GM19240 (cell line): ENCODE results near the gene FAM171A2.
"Not testable (repeated sequence)": the region's sequence is repeated elsewhere in the genome, so short reads cannot be mapped to it uniquely, and the experiment has no call there.

Experiments used
- DNase-seq: peaks from one replicate; pipeline ENCODE4 v3.0.0; 2011; ENCODE audit warnings: low spot score; ENCODE audit not compliant: insufficient read length

FAM171A2 gene

DNA sequence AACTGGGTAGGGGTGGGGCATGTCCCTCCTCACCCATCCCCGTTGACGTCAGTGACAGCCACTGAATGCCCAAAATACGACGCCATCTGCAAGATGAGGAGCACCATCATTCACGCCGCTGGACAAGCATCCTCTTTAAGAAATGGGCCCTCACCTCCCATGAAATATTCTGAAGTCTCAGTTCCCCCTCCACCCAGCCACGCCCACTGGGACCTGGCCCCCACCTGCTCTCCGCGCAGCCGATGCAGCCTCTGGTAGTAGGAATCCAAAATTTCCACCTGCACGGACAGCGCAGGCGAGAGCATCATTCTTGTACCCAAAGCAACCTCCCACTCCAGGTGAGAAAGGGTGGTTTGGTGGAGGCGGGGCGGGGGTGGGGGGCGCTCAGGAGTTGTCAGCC is 20.2 kb upstream of the FAM171A2 start:
- no peak for DNase-seq

DNA sequence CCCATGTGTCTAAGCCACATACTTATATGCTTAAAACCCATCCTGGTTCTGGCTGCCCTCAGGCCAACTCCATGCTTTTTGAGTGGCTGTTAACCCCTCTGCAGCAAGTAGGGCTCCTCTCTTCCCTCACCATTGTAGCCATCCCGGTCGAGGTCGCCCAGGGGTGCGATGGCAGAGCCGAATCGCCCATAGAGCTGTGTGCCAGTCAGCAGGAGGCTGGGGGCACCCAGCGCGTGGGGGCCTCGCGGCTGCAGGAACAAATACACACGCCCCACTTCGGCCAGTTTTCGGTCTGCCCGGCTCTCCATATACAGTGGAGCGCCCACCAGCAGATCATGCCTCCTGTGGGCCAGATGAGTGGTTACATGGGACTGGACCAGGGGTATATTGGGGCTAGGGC is 19.7 kb upstream of the FAM171A2 start:
- no peak for DNase-seq

- DNase-seq = no peak
Measured at GRCh38 chr17:44382917-44383316, 19.3 kb upstream of the FAM171A2 start.

DNA sequence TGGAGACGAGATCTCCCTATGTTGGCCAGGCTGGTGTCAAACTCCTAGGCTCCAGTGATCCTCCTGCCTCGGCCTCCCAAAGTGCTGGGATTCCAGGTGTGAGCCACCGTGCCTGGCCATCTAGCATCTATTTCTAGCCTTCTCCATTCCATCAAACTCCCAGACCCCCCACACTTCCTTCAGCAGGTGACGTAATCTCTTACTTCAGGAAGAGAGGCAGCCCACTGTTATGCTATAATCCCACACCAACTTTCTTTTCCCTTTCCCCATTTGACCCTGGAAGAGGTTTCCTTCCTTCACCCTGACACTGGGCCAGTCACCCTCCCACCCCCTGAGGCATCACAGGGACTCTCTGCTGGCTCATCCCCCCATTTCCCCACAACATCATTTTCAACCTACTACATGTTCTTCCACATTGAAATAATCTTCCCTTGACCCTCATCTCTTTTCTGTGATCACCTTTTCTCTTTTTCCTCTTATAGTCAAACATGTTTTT is 18.2 kb upstream of the FAM171A2 start:
- DNase-seq = no peak

DNA sequence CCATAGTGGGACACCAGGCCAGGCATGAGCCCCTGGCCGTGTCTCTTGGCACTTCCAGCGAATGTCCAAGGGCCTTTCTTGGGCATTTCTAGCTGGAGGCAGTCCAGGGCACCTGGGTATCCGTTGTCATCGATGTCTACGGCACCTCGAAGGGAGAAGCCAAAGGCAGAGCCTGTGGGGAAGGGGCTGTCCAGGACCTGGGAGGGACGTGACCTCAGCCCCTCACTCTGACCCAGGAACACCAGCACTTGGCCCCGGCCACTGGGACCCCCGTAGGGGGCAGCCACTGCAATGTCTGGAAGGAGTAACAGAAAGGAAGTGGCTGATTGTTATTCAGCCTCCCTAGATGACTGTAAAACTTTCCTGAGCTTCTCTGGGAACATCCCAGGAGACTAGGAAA is 17.1 kb upstream of the FAM171A2 start:
- DNase-seq = no peak

GRCh38 chr17:44379887-44380286 is 16.2 kb upstream of the FAM171A2 start:
- DNase-seq = no peak

DNA sequence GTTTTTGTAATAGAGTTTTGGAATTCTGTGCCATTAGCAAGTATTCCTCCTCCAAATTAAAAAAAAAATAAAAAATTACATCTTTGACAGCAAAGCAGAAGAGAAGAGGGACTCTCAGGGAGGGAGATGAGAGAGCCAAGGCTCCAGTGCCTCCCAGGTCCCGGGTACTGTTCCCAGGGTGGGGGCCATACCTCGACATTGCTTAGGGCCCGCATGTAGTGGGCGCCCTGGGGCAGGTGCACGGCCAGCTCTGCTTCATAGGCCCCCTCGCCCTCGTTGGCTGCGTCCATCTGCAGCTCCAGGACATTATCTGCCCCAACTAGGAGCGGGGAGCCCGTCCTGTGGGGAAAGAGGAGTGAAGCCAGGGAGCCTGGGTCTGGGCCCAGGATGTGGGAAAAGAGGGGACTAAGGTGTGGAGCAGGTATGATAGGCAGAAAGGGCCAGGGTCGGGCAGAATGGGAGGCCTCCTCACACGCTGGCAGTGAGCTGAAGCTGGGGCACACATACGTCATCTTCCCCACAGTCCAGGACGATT is 14.6 kb upstream of the FAM171A2 start:
- DNase-seq = no peak

DNA sequence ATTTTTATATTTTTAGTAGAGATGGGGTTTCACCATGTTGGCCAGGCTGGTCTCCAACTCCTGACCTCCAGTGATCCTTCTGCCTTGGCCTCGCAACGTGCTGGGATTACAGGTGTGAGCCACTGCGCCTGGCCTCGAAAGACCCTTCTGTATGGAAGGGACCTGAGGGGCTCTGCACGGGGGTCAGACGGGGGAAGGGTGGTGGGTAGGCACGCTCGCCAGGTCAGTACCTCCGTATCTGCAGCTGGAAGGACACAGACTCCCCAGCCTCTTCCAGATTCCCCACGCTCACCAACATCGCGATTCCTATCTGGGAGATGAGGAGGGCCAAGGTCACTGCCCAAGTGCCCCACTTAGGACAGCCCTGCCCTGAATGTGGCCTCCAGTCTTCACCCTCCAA is 13.1 kb upstream of the FAM171A2 start:
- no peak for DNase-seq

DNA sequence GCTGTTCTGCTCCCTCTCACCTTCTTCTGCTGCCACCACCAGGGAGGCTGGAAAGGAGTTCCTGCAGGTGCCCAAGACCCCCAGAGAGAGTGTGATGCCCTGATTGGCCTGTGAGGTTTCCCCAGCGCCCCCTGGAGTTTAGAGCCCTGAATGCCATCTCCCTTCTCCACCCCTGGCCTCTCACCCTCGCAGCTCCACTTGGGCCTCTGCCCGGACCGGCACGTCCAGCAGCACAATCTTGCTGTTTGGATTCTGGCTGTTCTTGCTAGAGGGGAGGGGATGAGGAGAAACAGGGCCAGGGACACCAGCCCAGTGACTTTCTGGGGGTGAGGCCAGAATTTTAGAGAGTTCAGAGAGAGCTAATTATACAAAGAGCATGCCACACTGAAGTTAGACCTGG is 12.5 kb upstream of the FAM171A2 start:
- no peak for DNase-seq

DNA sequence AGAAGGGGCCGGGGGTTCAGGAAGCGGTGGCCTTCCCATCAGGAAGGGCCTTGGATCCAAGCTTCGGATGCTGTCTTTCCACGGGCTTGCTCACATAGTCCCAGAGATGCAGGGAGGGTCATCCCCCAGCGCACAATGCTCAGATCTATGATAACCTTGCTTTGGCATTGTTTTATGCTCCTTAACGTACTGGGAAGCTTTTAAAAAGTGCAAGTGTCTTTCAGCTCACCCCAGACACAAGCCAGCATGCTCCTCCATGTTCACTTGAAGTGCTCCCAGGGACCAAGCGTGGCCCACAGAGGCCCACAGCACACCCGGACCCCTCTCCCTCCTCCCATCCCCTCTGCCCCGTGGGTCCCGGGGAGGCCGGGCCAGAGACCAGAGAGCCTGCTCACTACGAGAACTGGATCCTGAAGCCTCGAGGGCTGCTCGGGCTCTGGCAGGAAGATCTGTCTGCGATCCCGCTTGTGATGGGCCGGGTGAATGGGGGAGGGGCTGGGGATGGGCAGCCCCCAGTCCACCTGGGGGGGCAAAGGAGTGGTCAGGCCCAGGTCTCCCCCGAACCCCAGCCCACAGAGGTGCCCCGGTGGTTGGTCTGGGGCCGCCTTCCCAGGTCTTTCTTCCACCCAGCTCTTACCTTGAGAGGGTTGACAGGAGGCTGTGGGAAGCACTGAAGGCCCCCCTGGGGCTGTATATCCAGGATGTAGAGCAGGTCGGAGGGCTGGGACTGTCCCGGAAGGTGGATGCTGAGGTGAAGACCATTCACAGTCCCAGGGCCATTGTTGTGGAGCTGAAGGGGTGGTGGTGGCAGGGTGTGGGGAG is 11.8 kb upstream of the FAM171A2 start:
- DNase-seq = no peak

DNA sequence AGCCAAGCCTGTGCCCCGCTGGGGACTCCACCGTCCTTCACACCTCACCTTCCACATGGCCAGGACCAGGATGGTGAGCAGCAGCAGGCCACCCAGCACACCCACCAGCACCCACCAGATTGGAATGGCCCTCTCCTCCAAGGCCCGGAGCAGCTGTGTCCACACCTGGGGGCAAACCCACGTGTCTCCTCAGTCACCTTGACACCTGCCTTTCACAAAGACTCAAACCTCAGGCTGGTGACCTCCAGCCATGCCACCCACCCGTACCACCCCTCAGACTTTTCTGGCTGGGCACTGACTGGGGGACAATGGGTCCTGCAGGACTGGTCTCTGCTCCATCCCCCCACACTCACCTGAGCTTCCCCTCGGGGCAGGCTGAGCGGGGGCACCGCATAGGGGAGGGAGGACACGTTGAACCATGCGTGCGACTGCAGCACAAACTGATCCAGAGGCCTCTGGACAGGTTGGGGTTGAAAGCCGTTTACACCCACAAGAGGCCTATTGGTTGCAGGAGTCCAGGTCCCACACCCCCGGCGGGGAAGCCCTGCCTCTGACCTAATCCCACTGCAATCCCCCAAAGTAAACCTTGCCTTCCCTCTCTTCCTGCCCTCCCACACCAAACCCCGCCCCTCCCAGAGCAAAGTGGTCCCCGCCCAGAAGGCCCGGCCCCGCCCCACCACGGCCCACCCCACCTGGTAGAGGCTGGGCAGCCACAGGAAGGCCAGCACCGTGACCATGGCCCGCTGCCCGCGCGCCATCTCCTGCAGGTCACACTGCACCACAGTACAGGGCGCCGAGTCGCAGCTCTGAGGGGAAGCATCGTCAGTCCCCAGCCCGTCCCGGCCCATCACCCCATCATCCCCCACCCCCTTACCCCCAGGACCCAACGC is 10.9 kb upstream of the FAM171A2 start:
- DNase-seq = no peak

DNA sequence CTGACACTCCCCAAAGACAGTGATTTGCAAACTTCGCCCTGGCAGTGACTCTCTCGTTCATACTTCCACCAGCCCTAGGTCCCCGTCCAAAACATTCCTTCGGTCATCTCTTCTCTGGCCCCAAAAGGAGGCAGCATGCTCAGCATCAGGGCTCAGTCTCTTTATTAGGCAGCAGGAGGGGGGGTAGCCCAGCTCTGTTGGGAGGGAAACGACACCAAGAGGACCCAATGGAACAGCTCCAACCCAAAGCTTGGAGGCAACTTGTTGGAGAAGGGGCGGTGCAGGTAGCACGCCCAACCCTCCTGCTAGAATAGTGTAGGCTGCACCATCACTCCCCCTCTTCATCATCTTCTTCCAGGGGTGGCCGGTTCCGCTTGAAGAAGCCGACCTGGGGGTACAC is 8.4 kb upstream of the FAM171A2 start:
- DNase-seq = no peak

DNA sequence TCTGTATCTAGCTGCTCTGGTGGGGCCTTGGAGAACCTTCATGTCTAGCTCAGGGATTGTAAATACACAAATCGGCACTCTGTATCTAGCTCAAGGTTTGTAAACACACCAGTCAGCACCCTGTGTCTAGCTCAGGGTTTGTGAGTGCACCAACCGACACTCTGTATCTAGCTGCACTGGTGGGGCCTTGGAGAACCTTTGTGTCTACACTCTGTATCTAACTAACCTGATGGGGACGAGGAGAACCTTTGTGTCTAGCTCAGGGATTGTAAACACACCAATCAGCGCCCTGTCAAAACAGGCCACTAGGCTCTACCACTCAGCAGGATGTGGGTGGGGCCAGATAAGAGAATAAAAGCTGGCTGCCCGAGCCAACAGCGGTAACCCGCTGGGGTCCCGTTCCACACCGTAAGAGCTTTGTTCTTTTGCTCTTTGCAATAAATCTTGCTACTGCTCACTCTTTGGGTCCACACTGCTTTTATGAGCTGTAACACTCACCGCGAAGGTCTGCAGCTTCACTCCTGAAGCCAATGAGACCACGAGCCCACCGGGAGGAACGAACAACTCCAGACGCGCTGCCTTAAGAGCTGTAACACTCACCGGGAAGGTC is 5.9 kb upstream of the FAM171A2 start:
- DNase-seq = not testable (repeated sequence)

DNA sequence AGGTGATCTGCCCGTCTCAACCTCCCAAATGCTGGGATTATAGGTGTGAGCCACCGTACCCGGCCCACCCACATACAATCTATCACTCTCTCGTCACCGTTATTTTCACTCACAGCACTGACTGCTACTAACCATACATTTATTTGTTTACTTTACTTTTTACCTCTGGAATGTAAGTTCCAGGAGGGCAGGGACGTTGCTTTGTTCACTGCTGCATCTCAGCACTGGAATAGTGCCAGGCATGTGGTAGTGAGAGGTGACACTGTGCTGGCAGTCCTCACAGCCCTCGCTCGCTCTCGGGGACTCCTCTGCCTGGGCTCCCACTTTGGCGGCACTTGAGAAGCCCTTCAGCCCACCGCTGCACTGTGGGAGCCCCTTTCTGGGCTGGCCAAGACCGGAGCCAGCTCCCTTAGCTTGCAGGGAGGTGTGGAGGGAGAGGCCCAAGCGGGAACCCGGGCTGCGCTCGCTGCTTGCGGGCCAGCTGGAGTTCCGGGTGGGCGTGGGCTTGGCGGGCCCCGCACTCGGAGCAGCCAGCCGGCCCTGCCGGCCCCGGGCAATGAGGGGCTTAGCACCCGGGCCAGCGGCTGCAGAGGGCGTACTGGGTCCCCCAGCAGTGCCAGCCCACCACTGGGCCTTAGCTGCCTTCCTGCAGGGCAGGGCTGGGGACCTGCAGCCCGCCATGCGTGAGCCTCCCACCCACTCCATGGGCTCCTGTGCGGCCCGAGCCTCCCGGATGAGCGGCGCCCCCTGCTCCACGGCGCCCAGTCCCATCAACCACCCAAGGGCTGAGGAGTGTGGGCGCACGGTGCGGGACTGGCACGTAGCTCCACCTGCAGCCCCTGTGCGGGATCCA is 5.0 kb upstream of the FAM171A2 start:
- DNase-seq = not testable (repeated sequence)

GRCh38 chr17:44367231-44367979 is 3.8 kb upstream of the FAM171A2 start:
- DNase-seq = no peak

DNA sequence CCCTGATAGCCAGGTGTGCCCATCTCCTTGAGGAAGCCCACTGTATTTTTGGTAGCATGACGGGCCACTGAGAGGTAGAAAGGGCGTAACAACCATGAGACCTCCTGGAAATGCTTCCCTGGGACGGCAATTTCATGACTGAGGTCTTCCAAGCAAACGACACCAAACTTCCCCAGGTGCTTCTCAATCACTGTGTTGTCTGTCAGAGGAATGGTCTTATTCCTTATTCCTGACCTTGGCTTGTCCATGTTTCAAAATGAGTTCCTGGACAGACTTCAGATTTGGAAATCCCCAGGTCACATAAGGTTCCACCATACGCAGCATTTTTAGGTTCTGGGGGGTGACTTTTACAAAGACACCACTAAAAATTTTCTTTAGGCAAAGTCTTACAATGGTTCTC is 1.4 kb upstream of the FAM171A2 start:
- DNase-seq = not testable (repeated sequence)

DNA sequence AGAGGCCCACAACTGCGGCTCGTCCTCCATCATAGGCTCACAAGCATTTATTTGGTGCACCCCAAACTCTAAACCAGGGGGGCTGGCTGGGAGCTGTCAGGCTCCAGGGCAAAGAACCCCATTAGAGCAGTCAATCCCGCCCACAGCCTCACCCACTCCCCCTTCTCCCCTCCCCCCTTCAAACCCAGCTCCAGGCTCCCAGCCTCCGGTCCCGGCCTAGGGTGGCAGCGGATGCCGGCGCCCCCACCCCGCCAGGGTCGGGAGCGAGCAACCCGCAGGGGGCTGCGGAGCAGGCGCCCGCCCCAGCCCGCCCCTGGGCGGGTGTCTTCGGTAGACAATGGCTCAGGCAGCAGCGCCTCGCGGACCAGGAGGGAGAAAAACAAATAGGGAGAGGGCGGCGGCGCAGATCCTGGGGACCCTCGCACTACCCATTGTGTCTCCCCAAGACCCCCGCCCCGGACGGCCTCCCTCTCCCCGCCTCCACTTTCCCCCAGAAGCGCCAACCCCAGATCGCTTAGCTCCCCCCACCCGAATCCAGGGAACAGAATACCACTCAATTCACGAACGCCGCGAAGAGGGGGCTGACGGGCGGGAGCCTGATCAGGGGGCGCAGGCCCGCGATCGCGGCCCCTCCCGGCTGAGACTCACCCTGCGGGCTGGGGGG is 572 bp downstream of the FAM171A2 start:
- no peak for DNase-seq

- no peak for DNase-seq
Measured at GRCh38 chr17:44362459-44362948, 1.1 kb downstream of the FAM171A2 start.
